Endothelial cell of umbilical vein (primary cell): ENCODE results near the gene SEMA4D. TPM values are rescaled to one million over a fixed set of nuclear protein-coding genes. Genes with fewer than 3 reads are reported as not detected.

Experiments
- BruUV-seq: library from RNA; stranded (reverse); fragments of 400-500 nt; replicated peaks from 2 replicates; lab custom pipeline; 2021; lab: Mats Ljungman, UMichigan
- CTCF ChIA-PET: fragments of 300-600, 350-600 bp; sonication (Branson Sonifier 250); formaldehyde crosslinking; loops from one replicate; lab custom pipeline; 2021; ENCODE audit warnings: antibody characterized with exemption, inconsistent platforms; lab: Charles Lee
- POLR2A ChIA-PET: fragments of 300-600, 350-600 bp; sonication (Branson Sonifier 250); formaldehyde crosslinking; loops from one replicate; lab custom pipeline; 2021; ENCODE audit warnings: antibody characterized with exemption, inconsistent platforms; lab: Charles Lee
- DNase-seq: peaks from one replicate; pipeline ENCODE4 v3.0.0-alpha.2; 2011; ENCODE audit warnings: low read depth, low spot score
- FAIRE-seq: peaks from 2 replicates; lab custom pipeline; 2011; peaks lifted over from hg19 to GRCh38; lab: Jason Lieb, UNC
- H2AFZ ChIP-seq: 2 replicates; pipeline ENCODE4 v1.6.0; 2012; ENCODE audit warnings: low read depth, low read length, control low read depth, inconsistent platforms
- H3K27ac ChIP-seq: 2 replicates; pipeline ENCODE4 v1.5.1; 2011; ENCODE audit warnings: low read depth, mild to moderate bottlenecking, control low read depth, low read length, moderate library complexity; ENCODE audit not compliant: insufficient read depth
- H3K27me3 ChIP-seq, 2 experiments: 2 replicates each; pipeline versions ENCODE4 v1.6.0 to v1.6.1; 2011; ENCODE audit warnings: low read length in 2 of 2, mixed read lengths in 1 of 2; ENCODE audit not compliant: control insufficient read depth in 2 of 2, insufficient read depth in 2 of 2
- H3K36me3 ChIP-seq, 2 experiments: 2 replicates in 1 of 2; 3 replicates in 1 of 2; pipeline ENCODE4 v1.5.1; 2011; ENCODE audit warnings: low read length in 2 of 2, mild to moderate bottlenecking in 1 of 2, moderate library complexity in 1 of 2; ENCODE audit not compliant: control insufficient read depth in 2 of 2, insufficient read depth in 2 of 2; ENCODE audit errors: extremely low read depth in 1 of 2
- H3K4me1 ChIP-seq: 3 replicates; pipeline ENCODE4 v1.5.1; 2011; ENCODE audit warnings: mild to moderate bottlenecking, low read length; ENCODE audit not compliant: control insufficient read depth, insufficient read depth; ENCODE audit errors: extremely low read depth
- H3K4me2 ChIP-seq: 2 replicates; pipeline ENCODE4 v1.6.1; 2011; ENCODE audit warnings: low read length, control low read depth, mixed read lengths; ENCODE audit not compliant: insufficient read depth
- H3K4me3 ChIP-seq, 3 experiments: fragments of 200-600 bp in 1 of 3; sonication (generic), shearing (Covaris generic) in 1 of 3; replicated peaks in 1 of 3; 2 replicates each; pipeline ENCODE4 v1.5.1; 2011 to 2016; ENCODE audit warnings: control low read depth in 3 of 3, low read length in 3 of 3, mild to moderate bottlenecking in 2 of 3, inconsistent platforms in 1 of 3, low read depth in 1 of 3, moderate library complexity in 1 of 3; ENCODE audit not compliant: insufficient read depth in 1 of 3
- H3K79me2 ChIP-seq: 2 replicates; pipeline ENCODE4 v1.6.0; 2012; ENCODE audit warnings: low read length, inconsistent platforms; ENCODE audit not compliant: control insufficient read depth, insufficient read depth
- H3K9ac ChIP-seq: replicated peaks from 2 replicates; pipeline ENCODE3; 2011; ENCODE audit warnings: low read length, control low read depth; ENCODE audit not compliant: insufficient read depth; ENCODE audit errors: extremely low read depth
- H3K9me1 ChIP-seq: replicated peaks from 3 replicates; pipeline ENCODE4 v1.6.0; 2011; ENCODE audit warnings: mild to moderate bottlenecking, low read length; ENCODE audit not compliant: control insufficient read depth, insufficient read depth; ENCODE audit errors: extremely low read depth
- H3K9me3 ChIP-seq: replicated peaks from 2 replicates; pipeline ENCODE4 v1.5.1; 2012; ENCODE audit warnings: low read length, inconsistent platforms; ENCODE audit not compliant: control insufficient read depth, insufficient read depth
- H4K20me1 ChIP-seq: replicated peaks from 2 replicates; pipeline ENCODE3; 2011; ENCODE audit warnings: mild to moderate bottlenecking, low read length; ENCODE audit not compliant: control insufficient read depth, insufficient read depth; ENCODE audit errors: extremely low read depth
- EZH2 ChIP-seq: IDR thresholded peaks from 2 replicates; pipeline ENCODE4 v1.6.1; 2012; ENCODE audit warnings: borderline replicate concordance, low read depth, mild to moderate bottlenecking, moderate library complexity, low read length, inconsistent platforms; ENCODE audit not compliant: severe bottlenecking
- FOS ChIP-seq: IDR thresholded peaks from 2 replicates; pipeline ENCODE4 v1.6.1; 2011; ENCODE audit warnings: mild to moderate bottlenecking, low read length, moderate library complexity, borderline replicate concordance; ENCODE audit not compliant: insufficient read depth
- GATA2 ChIP-seq: IDR thresholded peaks from 2 replicates; pipeline ENCODE4 v1.7.0; 2011; ENCODE audit warnings: low read depth, mild to moderate bottlenecking, moderate library complexity, mixed read lengths, low read length; ENCODE audit not compliant: insufficient read length, insufficient read depth
- JUN ChIP-seq: IDR thresholded peaks from 2 replicates; pipeline ENCODE4 v1.6.1; 2011; ENCODE audit warnings: borderline replicate concordance, low read depth; ENCODE audit not compliant: insufficient read length, insufficient read depth
- MAX ChIP-seq: IDR thresholded peaks from 2 replicates; pipeline ENCODE4 v1.6.1; 2011; ENCODE audit not compliant: insufficient read depth, insufficient read length
- MYC ChIP-seq: IDR thresholded peaks from one replicate; pipeline ENCODE4 v1.6.1; 2011; ENCODE audit warnings: mild to moderate bottlenecking, low read depth, low read length
- POLR2A ChIP-seq: IDR thresholded peaks from 2 replicates; pipeline ENCODE4 v1.6.1; 2012; ENCODE audit warnings: low read depth, mild to moderate bottlenecking, control low read depth, low read length
- POLR2AphosphoS5 ChIP-seq: IDR thresholded peaks from 2 replicates; pipeline ENCODE4 v1.6.1; 2012; ENCODE audit warnings: low read depth, mild to moderate bottlenecking, control low read depth, low read length, moderate library complexity; ENCODE audit not compliant: insufficient read depth
- dilution Hi-C: fragments of 300-500 bp; cut with MboI; formaldehyde crosslinking; loops from one replicate; pipeline ENCODE4 v1.15.0; 2019; ENCODE audit warnings: low sequenced_read_pairs; ENCODE audit not compliant: extremely low pct_ligation_motif_present
- intact Hi-C: fragments of 100-400 bp; cut with micrococcal nuclease; formaldehyde crosslinking; loops from one replicate; pipeline ENCODE4 v1.10.0; 2022
- polyA plus RNA-seq, 4 experiments: library from polyadenylated mRNA; depleted of rRNA in 3 of 4; stranded (reverse) in 3 of 4; unstranded in 1 of 4; fragments of >200 nt; gene quantifications; 2 replicates each; pipeline versions ENCODE4 v1.2.1 to v1.2.3, GENCODE V29; 2011 to 2012; ENCODE audit warnings: missing spikeins in 1 of 4
- total RNA-seq: library from RNA; stranded (reverse); gene quantifications from 2 replicates; pipeline ENCODE4 v1.2.3, GENCODE V29; 2021
- TF ChIP-seq, protein P1 (sequence below), 2 donors: IDR thresholded peaks; 1 replicate in 1 of 2; 2 replicates in 1 of 2; pipeline ENCODE4 v1.5.1; 2011; ENCODE audit warnings: low read length in 2 of 2, mild to moderate bottlenecking in 2 of 2, moderate library complexity in 2 of 2, control low read depth in 1 of 2, inconsistent platforms in 1 of 2, low read depth in 1 of 2; ENCODE audit not compliant: insufficient read depth in 1 of 2; ENCODE audit errors: extremely low read depth in 1 of 2

SEMA4D gene
- total and polyA plus RNA-seq, 2 donors (not counting 3 experiments of a cell fraction or from before 2014, with no cell fraction given), result 3.9 to 15.7 TPM

GRCh38 chr9:89397471-89397870 is 100.4 kb downstream of the SEMA4D start:
- intact Hi-C loops, result no loop called here

More at GRCh38 chr9:89397471-89397870, 100.4 kb downstream of the SEMA4D start:
- FAIRE-seq, result no peak
- POLR2A ChIA-PET, result no interaction called here
- dilution Hi-C loops, result no loop called here
- H3K4me3 ChIP-seq, result no peak overlapping the region
- no peak overlapping the region for H3K4me2 ChIP-seq
- no TSS peak for BruUV-seq
- H3K9ac ChIP-seq, result no peak overlapping the region
- H3K27me3 ChIP-seq, result no peaks in the 10 kb centered on the region
- H3K79me2 ChIP-seq, result no peaks in the 10 kb centered on the region
- no peaks in the 10 kb centered on the region for H3K9me3 ChIP-seq
- TF ChIP-seq MAX (no peak), GATA2 (no peak), JUN (no peak), FOS (no peak), POLR2A (no peak), POLR2AphosphoS5 (no peak), EZH2 (no peak), MYC (no peak)
- TF ChIP-seq, protein P1, sequence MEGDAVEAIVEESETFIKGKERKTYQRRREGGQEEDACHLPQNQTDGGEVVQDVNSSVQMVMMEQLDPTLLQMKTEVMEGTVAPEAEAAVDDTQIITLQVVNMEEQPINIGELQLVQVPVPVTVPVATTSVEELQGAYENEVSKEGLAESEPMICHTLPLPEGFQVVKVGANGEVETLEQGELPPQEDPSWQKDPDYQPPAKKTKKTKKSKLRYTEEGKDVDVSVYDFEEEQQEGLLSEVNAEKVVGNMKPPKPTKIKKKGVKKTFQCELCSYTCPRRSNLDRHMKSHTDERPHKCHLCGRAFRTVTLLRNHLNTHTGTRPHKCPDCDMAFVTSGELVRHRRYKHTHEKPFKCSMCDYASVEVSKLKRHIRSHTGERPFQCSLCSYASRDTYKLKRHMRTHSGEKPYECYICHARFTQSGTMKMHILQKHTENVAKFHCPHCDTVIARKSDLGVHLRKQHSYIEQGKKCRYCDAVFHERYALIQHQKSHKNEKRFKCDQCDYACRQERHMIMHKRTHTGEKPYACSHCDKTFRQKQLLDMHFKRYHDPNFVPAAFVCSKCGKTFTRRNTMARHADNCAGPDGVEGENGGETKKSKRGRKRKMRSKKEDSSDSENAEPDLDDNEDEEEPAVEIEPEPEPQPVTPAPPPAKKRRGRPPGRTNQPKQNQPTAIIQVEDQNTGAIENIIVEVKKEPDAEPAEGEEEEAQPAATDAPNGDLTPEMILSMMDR (IDR thresholded peaks at IDR 0.05; ENCODE audit: extremely low read depth in 1 of 2, insufficient read depth in 1 of 2, low read depth in 1 of 2, low read length in 2 of 2), result no peak
- CTCF ChIA-PET, result no interaction called here
- H3K9me1 ChIP-seq, result no peaks in the 10 kb centered on the region
- no peaks in the 10 kb centered on the region for H3K36me3 ChIP-seq
- no peak overlapping the region for H2AFZ ChIP-seq
- no peaks in the 10 kb centered on the region for H4K20me1 ChIP-seq
- no peaks in the 10 kb centered on the region for H3K4me1 ChIP-seq
- DNase-seq, result no peak
- H3K27ac ChIP-seq, result no peak overlapping the region
